GM12874 (cell line): ENCODE measurements around the gene SFXN1.

ENCODE experiments used
- CTCF ChIP-seq: IDR thresholded peaks from 2 replicates; pipeline ENCODE4 v1.5.1; 2011; ENCODE audit warnings: low read depth, mild to moderate bottlenecking, control low read depth, low read length, moderate library complexity; ENCODE audit not compliant: insufficient read depth

SFXN1 gene

GRCh38 chr5:175478008-175478383 lies 364 bp upstream of the SFXN1 start:
- no peak for TF ChIP-seq CTCF

- no peak for TF ChIP-seq CTCF
These were observed 943 bp downstream of the SFXN1 start for GRCh38 chr5:175479125-175479881.

GRCh38 chr5:175483337-175483736 lies 5.0 kb downstream of the SFXN1 start:
- no peak for TF ChIP-seq CTCF

GRCh38 chr5:175484322-175484721 lies 6.0 kb downstream of the SFXN1 start:
- TF ChIP-seq CTCF: no peak

- no peak for TF ChIP-seq CTCF
These were observed 6.5 kb downstream of the SFXN1 start for GRCh38 chr5:175484829-175485228.

- no peak for TF ChIP-seq CTCF
These were observed 7.3 kb downstream of the SFXN1 start for GRCh38 chr5:175485631-175486030.

- no peak for TF ChIP-seq CTCF
These were observed 9.3 kb downstream of the SFXN1 start for GRCh38 chr5:175487514-175488222.
